H9 (cell line): ENCODE results near the gene USP12. TPM values are rescaled to one million over a fixed set of nuclear protein-coding genes. Genes with fewer than 3 reads are reported as not detected.
A peak's percentile ranks its signal among the peaks of the same experiment; 100 is the strongest.

Source experiments
- DNase-seq: peaks from one replicate; pipeline ENCODE4 v3.0.0-alpha.2; 2017
- H2AFZ ChIP-seq: one replicate; pipeline ENCODE4 v1.6.1; 2013; ENCODE audit warnings: mild to moderate bottlenecking, low read length, control low read depth, moderate library complexity
- H2AK5ac ChIP-seq: 2 replicates; pipeline ENCODE4 v1.6.1; 2013; ENCODE audit warnings: low read length, control low read depth, mixed read lengths; ENCODE audit not compliant: insufficient read length
- H2BK120ac ChIP-seq: one replicate; pipeline ENCODE4 v1.6.1; 2013; ENCODE audit warnings: low read depth, mild to moderate bottlenecking, low read length, control low read depth, inconsistent platforms; ENCODE audit not compliant: poor library complexity, severe bottlenecking
- H2BK12ac ChIP-seq: 2 replicates; pipeline ENCODE4 v1.6.1; 2013; ENCODE audit warnings: low read length, control low read depth, mixed read lengths, low read depth; ENCODE audit not compliant: insufficient read length
- H2BK15ac ChIP-seq: 2 replicates; pipeline ENCODE4 v1.6.1; 2013; ENCODE audit warnings: low read depth, low read length, control low read depth
- H2BK20ac ChIP-seq: one replicate; pipeline ENCODE4 v1.6.1; 2013; ENCODE audit warnings: low read depth, mild to moderate bottlenecking, low read length, control low read depth, inconsistent platforms; ENCODE audit not compliant: poor library complexity, severe bottlenecking
- H2BK5ac ChIP-seq: 2 replicates; pipeline ENCODE4 v1.6.1; 2013; ENCODE audit warnings: low read length, control low read depth, mixed read lengths; ENCODE audit not compliant: insufficient read length
- H3K14ac ChIP-seq: 2 replicates; pipeline ENCODE4 v1.6.1; 2013; ENCODE audit warnings: low read length, control low read depth; ENCODE audit not compliant: insufficient read depth
- H3K18ac ChIP-seq: 2 replicates; pipeline ENCODE4 v1.6.1; 2013; ENCODE audit warnings: low read depth, mild to moderate bottlenecking, mixed read lengths, low read length, control low read depth; ENCODE audit not compliant: insufficient read length
- H3K23ac ChIP-seq: 2 replicates; pipeline ENCODE4 v1.6.1; 2013; ENCODE audit warnings: low read length, control low read depth, mixed read lengths, low read depth; ENCODE audit not compliant: insufficient read length
- H3K23me2 ChIP-seq: 2 replicates; pipeline ENCODE4 v1.6.1; 2013; ENCODE audit warnings: low read depth, mild to moderate bottlenecking, mixed read lengths, low read length, control low read depth; ENCODE audit not compliant: insufficient read length, poor library complexity, severe bottlenecking
- H3K27ac ChIP-seq: 2 replicates; pipeline ENCODE4 v1.5.1; 2013; ENCODE audit warnings: low read length, control low read depth, mixed read lengths, low read depth; ENCODE audit not compliant: insufficient read length
- H3K27me3 ChIP-seq: 2 replicates; pipeline ENCODE4 v1.6.1; 2013; ENCODE audit warnings: low read length, control low read depth, inconsistent platforms; ENCODE audit not compliant: insufficient read depth
- H3K4ac ChIP-seq: 2 replicates; pipeline ENCODE4 v1.6.1; 2013; ENCODE audit warnings: low read depth, mild to moderate bottlenecking, control low read depth, inconsistent platforms, low read length, moderate library complexity
- H3K4me1 ChIP-seq: 2 replicates; pipeline ENCODE4 v1.6.1; 2013; ENCODE audit warnings: low read length, control low read depth, inconsistent platforms; ENCODE audit not compliant: insufficient read depth
- H3K4me2 ChIP-seq: 2 replicates; pipeline ENCODE4 v1.6.1; 2013; ENCODE audit warnings: low read length, control low read depth, mixed read lengths; ENCODE audit not compliant: insufficient read length, insufficient read depth
- H3K56ac ChIP-seq: 2 replicates; pipeline ENCODE4 v1.6.1; 2013; ENCODE audit warnings: low read depth, mild to moderate bottlenecking, mixed read lengths, low read length, control low read depth; ENCODE audit not compliant: insufficient read length
- H3K79me1 ChIP-seq: 2 replicates; pipeline ENCODE4 v1.6.1; 2013; ENCODE audit warnings: low read depth, mild to moderate bottlenecking, moderate library complexity, low read length, control low read depth, inconsistent platforms; ENCODE audit not compliant: insufficient read depth, poor library complexity, severe bottlenecking
- H3K79me2 ChIP-seq: 2 replicates; pipeline ENCODE4 v1.6.1; 2013; ENCODE audit warnings: low read length, control low read depth, inconsistent platforms; ENCODE audit not compliant: insufficient read depth
- H3K9ac ChIP-seq: 2 replicates; pipeline ENCODE4 v1.6.1; 2013; ENCODE audit warnings: low read length, control low read depth, mixed read lengths; ENCODE audit not compliant: insufficient read length; ENCODE audit errors: extremely low read depth
- H3K9me3 ChIP-seq: one replicate; pipeline ENCODE4 v1.6.1; 2013; ENCODE audit warnings: low read depth, low read length, inconsistent platforms; ENCODE audit not compliant: control insufficient read depth
- H3T11ph ChIP-seq: one replicate; pipeline ENCODE4 v1.6.1; 2013; ENCODE audit warnings: mild to moderate bottlenecking, low read length, control low read depth, inconsistent platforms
- H4K20me1 ChIP-seq: one replicate; pipeline ENCODE4 v1.6.1; 2013; ENCODE audit not compliant: control insufficient read depth, insufficient read length, insufficient read depth
- H4K5ac ChIP-seq: 2 replicates; pipeline ENCODE4 v1.6.1; 2013; ENCODE audit warnings: low read depth, mild to moderate bottlenecking, mixed read lengths, low read length, control low read depth; ENCODE audit not compliant: insufficient read length
- H4K8ac ChIP-seq: replicated peaks from 2 replicates; pipeline ENCODE4 v1.6.1; 2013; ENCODE audit warnings: low read length, control low read depth, mixed read lengths, low read depth; ENCODE audit not compliant: insufficient read length
- H4K91ac ChIP-seq: 2 replicates; pipeline ENCODE4 v1.6.1; 2013; ENCODE audit warnings: low read depth, mild to moderate bottlenecking, moderate library complexity, mixed read lengths, low read length, control low read depth; ENCODE audit not compliant: insufficient read length
- H3K27ac Mint-ChIP-seq, 3 experiments: 2 replicates in 2 of 3; 3 replicates in 1 of 3; pipeline ENCODE4 v1.8.0; 2020 to 2021; ENCODE audit warnings: mixed read lengths in 3 of 3, mild to moderate bottlenecking in 1 of 3, moderate library complexity in 1 of 3
- H3K27me3 Mint-ChIP-seq: 2 replicates; pipeline ENCODE4 v1.8.0; 2021; ENCODE audit warnings: low read depth, mild to moderate bottlenecking, moderate library complexity, mixed read lengths
- H3K36me3 Mint-ChIP-seq, 3 experiments: 2 replicates in 2 of 3; 3 replicates in 1 of 3; pipeline ENCODE4 v1.8.0; 2020 to 2021; ENCODE audit warnings: low read depth in 3 of 3, mixed read lengths in 3 of 3; ENCODE audit not compliant: insufficient read depth in 1 of 3
- H3K4me1 Mint-ChIP-seq, 2 experiments: 2 replicates each; pipeline ENCODE4 v1.8.0; 2020; ENCODE audit warnings: mixed read lengths in 2 of 2
- H3K4me3 Mint-ChIP-seq, 2 experiments: 2 replicates in 1 of 2; 3 replicates in 1 of 2; pipeline ENCODE4 v1.8.0; 2020 to 2021; ENCODE audit warnings: mild to moderate bottlenecking in 2 of 2, mixed read lengths in 2 of 2, moderate library complexity in 1 of 2
- H3K9me3 Mint-ChIP-seq, 2 experiments: 2 replicates in 1 of 2; 3 replicates in 1 of 2; pipeline ENCODE4 v1.8.0; 2020; ENCODE audit warnings: mild to moderate bottlenecking in 2 of 2, mixed read lengths in 2 of 2, moderate library complexity in 1 of 2
- WGBS: extraction: QIAGEN DNeasy Blood & Tissue Kit; methylation state at CpG from one replicate; pipeline ENCODE4 v1.1.7; 2013; ENCODE audit warnings: missing lambda C conversion rate, low lambda C conversion rate, mixed read lengths; ENCODE audit not compliant: insufficient read length; ENCODE audit errors: extremely low coverage; 5-methylcytosine and 5-hydroxymethylcytosine counted together
- total RNA-seq: library from RNA; stranded (reverse); gene quantifications from 2 replicates; pipeline ENCODE4 v1.2.1, GENCODE V29; 2021
- TF ChIP-seq, protein P1 (sequence below): fragments of 200-600 bp; sonication (generic); conservative IDR thresholded peaks from 3 replicates; pipeline ENCODE4 v1.8.0; 2021; ENCODE audit warnings: antibody characterized with exemption, mild to moderate bottlenecking

Gene USP12
- total RNA-seq, 1 experiment from 2014 or later: 24.8 TPM

DNA sequence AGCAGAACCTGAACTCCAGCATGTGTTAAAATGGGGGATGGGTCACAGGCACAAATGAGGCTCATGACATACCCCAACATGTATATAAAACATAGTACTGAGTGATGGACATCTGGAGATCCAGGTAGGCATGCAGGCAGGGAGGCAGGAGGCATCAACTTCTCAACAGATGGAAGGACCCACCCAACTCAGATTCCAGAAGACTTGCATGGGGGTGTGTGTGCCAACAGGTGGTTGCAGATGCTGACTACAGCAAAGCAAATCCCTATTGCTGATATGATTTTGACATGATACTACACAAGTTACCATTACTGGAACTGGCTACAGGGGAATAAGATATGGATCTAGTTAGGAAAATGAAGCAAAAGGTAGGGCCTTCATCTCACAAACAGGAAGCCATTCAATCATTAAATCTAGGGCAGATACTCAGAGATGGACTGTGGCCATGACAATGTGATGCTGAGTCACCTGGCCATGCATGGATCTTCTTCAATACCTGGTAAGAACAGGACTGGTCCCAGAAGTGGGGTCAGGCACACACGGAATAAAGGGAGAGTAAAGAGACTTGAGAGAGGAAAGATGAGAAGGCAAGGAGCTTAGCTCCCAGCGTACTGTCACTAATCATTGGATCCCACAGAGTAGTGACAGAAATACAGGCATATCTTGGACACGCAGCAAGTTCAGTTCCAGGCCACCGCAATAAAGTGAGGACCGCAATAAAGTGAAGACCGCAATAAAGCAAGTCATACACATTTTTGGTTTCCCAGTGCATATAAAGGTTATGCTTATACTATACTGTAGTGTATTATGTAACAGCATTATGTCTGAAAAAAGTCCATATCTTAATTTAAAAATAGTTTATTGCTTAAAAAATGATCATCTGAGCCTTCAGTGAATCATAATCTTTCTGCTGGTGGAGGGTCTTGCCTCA lies 91.3 kb downstream of the USP12 start:
- peak overlapping the region; percentile 37 for H3K18ac ChIP-seq
- no peaks in the 10 kb centered on the region for H3K79me2 ChIP-seq
- TF ChIP-seq, protein P1, sequence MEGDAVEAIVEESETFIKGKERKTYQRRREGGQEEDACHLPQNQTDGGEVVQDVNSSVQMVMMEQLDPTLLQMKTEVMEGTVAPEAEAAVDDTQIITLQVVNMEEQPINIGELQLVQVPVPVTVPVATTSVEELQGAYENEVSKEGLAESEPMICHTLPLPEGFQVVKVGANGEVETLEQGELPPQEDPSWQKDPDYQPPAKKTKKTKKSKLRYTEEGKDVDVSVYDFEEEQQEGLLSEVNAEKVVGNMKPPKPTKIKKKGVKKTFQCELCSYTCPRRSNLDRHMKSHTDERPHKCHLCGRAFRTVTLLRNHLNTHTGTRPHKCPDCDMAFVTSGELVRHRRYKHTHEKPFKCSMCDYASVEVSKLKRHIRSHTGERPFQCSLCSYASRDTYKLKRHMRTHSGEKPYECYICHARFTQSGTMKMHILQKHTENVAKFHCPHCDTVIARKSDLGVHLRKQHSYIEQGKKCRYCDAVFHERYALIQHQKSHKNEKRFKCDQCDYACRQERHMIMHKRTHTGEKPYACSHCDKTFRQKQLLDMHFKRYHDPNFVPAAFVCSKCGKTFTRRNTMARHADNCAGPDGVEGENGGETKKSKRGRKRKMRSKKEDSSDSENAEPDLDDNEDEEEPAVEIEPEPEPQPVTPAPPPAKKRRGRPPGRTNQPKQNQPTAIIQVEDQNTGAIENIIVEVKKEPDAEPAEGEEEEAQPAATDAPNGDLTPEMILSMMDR: no peak
- H2BK5ac ChIP-seq: no peak overlapping the region
- H2BK12ac ChIP-seq: no peak overlapping the region
- H3K27ac Mint-ChIP-seq: peak overlapping the region in 2 of 3 experiments; percentile 11 to 69; a peak in 1 of 7 replicates
- no peaks in the 10 kb centered on the region for H3K23me2 ChIP-seq
- no peak overlapping the region for H4K91ac ChIP-seq
- no peak overlapping the region for H3K23ac ChIP-seq
- no peaks in the 10 kb centered on the region for H3K9me3 ChIP-seq
- no peak overlapping the region for H4K5ac ChIP-seq
- H3K27me3 Mint-ChIP-seq: no peaks in the 10 kb centered on the region
- H2BK20ac ChIP-seq: no peak overlapping the region
- no peak overlapping the region for H2BK120ac ChIP-seq
- H4K20me1 ChIP-seq: no peaks in the 10 kb centered on the region
- H3K9ac ChIP-seq: no peak overlapping the region
- H3K27me3 ChIP-seq: no peaks in the 10 kb centered on the region
- H2AFZ ChIP-seq: no peak overlapping the region
- H3K4me3 Mint-ChIP-seq: no peak overlapping the region
- H3K56ac ChIP-seq: no peak overlapping the region
- no peak overlapping the region for H2AK5ac ChIP-seq
- H4K8ac ChIP-seq: no peak overlapping the region
- H3K4me2 ChIP-seq: no peak overlapping the region
- DNase-seq: no peak
- no peaks in the 10 kb centered on the region for H3K79me1 ChIP-seq
- H3K27ac ChIP-seq: no peak overlapping the region
- no CpG with 5 or more reads among the region's 6 CpGs for WGBS
- H3K4me1 Mint-ChIP-seq: peaks cover 0 to 7% of the 10 kb centered on the region in 2 experiments; a peak in 2 of 4 replicates
- no peak overlapping the region for H3K14ac ChIP-seq
- peaks cover 3 to 21% (median 19%) of the 10 kb centered on the region in 3 experiments; a peak in 6 of 7 replicates for H3K36me3 Mint-ChIP-seq
- H3K4ac ChIP-seq: no peak overlapping the region
- no peaks in the 10 kb centered on the region; a peak in 2 of 5 replicates for H3K9me3 Mint-ChIP-seq
- H3K4me1 ChIP-seq: no peaks in the 10 kb centered on the region
- no peak overlapping the region for H3T11ph ChIP-seq
- H2BK15ac ChIP-seq: no peak overlapping the region
